Panc1 (cell line): ENCODE measurements around the gene TRH. TPM values are rescaled to one million over a fixed set of nuclear protein-coding genes. Genes with fewer than 3 reads are reported as not detected.

Experiments used
- ATAC-seq: fragments of 200-7000 bp; cut with Tn5 transposase; 2 replicates; pipeline ENCODE4 v1.9.1; 2020; ENCODE audit warnings: mild to moderate bottlenecking, moderate library complexity
- BruUV-seq: library from RNA; stranded (reverse); fragments of 400-500 nt; replicated peaks from 2 replicates; lab custom pipeline; 2021; lab: Mats Ljungman, UMichigan
- CTCF ChIA-PET: fragments of 300-600 bp; sonication (Branson Sonifier 250); formaldehyde crosslinking; loops from one replicate; lab custom pipeline; 2022; ENCODE audit warnings: antibody characterized with exemption; lab: Charles Lee
- POLR2A ChIA-PET: fragments of 300-600 bp; sonication (Branson Sonifier 250); formaldehyde crosslinking; loops from one replicate; lab custom pipeline; 2022; ENCODE audit warnings: antibody characterized with exemption; lab: Charles Lee
- DNase-seq: peaks from one replicate; pipeline ENCODE4 v3.0.0-alpha.2; 2010; ENCODE audit warnings: low read depth, low spot score
- H3K27ac ChIP-seq: 2 replicates; pipeline ENCODE4 v1.5.1; 2011; ENCODE audit warnings: mild to moderate bottlenecking, low read length, inconsistent platforms
- H3K27me3 ChIP-seq: fragments of 200-500 bp; sonication (Bioruptor generic); 2 replicates; pipeline ENCODE4 v1.6.0; 2014; ENCODE audit warnings: low read length, inconsistent platforms; ENCODE audit not compliant: control insufficient read depth, insufficient read depth
- H3K36me3 ChIP-seq: fragments of 200-500 bp; sonication (Bioruptor generic); 2 replicates; pipeline ENCODE4 v1.5.1; 2014; ENCODE audit warnings: inconsistent platforms, mild to moderate bottlenecking, low read length, moderate library complexity; ENCODE audit not compliant: control insufficient read depth, insufficient read depth
- H3K4me1 ChIP-seq: 2 replicates; pipeline ENCODE4 v1.5.1; 2011; ENCODE audit warnings: inconsistent platforms, mild to moderate bottlenecking, low read length, moderate library complexity; ENCODE audit not compliant: control insufficient read depth, insufficient read depth
- H3K4me3 ChIP-seq, 2 experiments: 2 replicates each; pipeline ENCODE4 v1.5.1; 2011 to 2012; ENCODE audit warnings: low read depth in 2 of 2, low read length in 2 of 2, mild to moderate bottlenecking in 2 of 2, inconsistent platforms in 1 of 2, moderate library complexity in 1 of 2
- H3K9me3 ChIP-seq: fragments of 200-500 bp; sonication (Bioruptor generic); 2 replicates; pipeline ENCODE4 v1.5.1; 2014; ENCODE audit warnings: low read depth, mild to moderate bottlenecking, inconsistent platforms, low read length, moderate library complexity; ENCODE audit not compliant: control insufficient read depth, insufficient read depth
- POLR2AphosphoS5 ChIP-seq: IDR thresholded peaks from 2 replicates; pipeline ENCODE4 v1.6.1; 2012; ENCODE audit warnings: mild to moderate bottlenecking, low read depth, low read length, moderate library complexity
- REST ChIP-seq, 2 experiments: IDR thresholded peaks; 2 replicates each; pipeline ENCODE4 v1.6.1; 2011 to 2012; ENCODE audit warnings: low read depth in 2 of 2, control low read depth in 1 of 2, low read length in 1 of 2, mild to moderate bottlenecking in 1 of 2, moderate library complexity in 1 of 2; ENCODE audit not compliant: insufficient read depth in 1 of 2
- SIN3A ChIP-seq: IDR thresholded peaks from 2 replicates; pipeline ENCODE4 v1.6.1; 2012; ENCODE audit warnings: low read depth, mild to moderate bottlenecking, low read length, moderate library complexity, borderline replicate concordance; ENCODE audit not compliant: insufficient read depth
- TCF7L2 ChIP-seq: IDR thresholded peaks from 2 replicates; pipeline ENCODE4 v1.6.1; 2011; ENCODE audit warnings: mild to moderate bottlenecking, low read depth, low read length, inconsistent platforms
- in situ Hi-C: cut with HindIII; loops from 2 replicates; pipeline ENCODE4 v1.10.0; 2016; ENCODE audit warnings: low sequenced_read_pairs, low pct_unique_long_range_greater_than_20kb
- intact Hi-C: fragments of 100-400 bp; cut with micrococcal nuclease; formaldehyde crosslinking; loops from one replicate; pipeline ENCODE4 v1.10.0; 2022; ENCODE audit not compliant: unreplicated experiment
- total RNA-seq: library from RNA; stranded (reverse); gene quantifications from one replicate; pipeline ENCODE4 v1.2.1, GENCODE V29; 2021; ENCODE audit not compliant: unreplicated experiment
- TF ChIP-seq, protein P1 (sequence below): fragments of 450-650 bp; IDR thresholded peaks from 2 replicates; pipeline ENCODE4 v1.5.1; 2017; ENCODE audit warnings: mild to moderate bottlenecking

The TRH gene
- total RNA-seq, 1 experiment from 2014 or later: not detected

- ChIA-PET POLR2A (interaction anchor here (0.7 kb wide), 1 partner anchor 123 kb away, joined by 5 read pairs; no protein-coding TSS in a partner anchor), CTCF (no interaction called here)
- Histone ChIP-seq H3K9me3 (no peaks in the 10 kb centered on the region), H3K4me3 (no peak overlapping the region), H3K27ac (no peak overlapping the region), H3K27me3 (peaks cover 4% of the 10 kb centered on the region; the same call in 1 of the 2 replicates), H3K4me1 (no peaks in the 10 kb centered on the region), H3K36me3 (no peaks in the 10 kb centered on the region)
- intact Hi-C loops: no loop called here
- BruUV-seq: no TSS peak
- DNase-seq (no peak), ATAC-seq (no peak)
- in situ Hi-C loops: no loop called here
- no peak for TF ChIP-seq SIN3A
- TF ChIP-seq, protein P1, sequence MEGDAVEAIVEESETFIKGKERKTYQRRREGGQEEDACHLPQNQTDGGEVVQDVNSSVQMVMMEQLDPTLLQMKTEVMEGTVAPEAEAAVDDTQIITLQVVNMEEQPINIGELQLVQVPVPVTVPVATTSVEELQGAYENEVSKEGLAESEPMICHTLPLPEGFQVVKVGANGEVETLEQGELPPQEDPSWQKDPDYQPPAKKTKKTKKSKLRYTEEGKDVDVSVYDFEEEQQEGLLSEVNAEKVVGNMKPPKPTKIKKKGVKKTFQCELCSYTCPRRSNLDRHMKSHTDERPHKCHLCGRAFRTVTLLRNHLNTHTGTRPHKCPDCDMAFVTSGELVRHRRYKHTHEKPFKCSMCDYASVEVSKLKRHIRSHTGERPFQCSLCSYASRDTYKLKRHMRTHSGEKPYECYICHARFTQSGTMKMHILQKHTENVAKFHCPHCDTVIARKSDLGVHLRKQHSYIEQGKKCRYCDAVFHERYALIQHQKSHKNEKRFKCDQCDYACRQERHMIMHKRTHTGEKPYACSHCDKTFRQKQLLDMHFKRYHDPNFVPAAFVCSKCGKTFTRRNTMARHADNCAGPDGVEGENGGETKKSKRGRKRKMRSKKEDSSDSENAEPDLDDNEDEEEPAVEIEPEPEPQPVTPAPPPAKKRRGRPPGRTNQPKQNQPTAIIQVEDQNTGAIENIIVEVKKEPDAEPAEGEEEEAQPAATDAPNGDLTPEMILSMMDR: no peak
- no peak for TF ChIP-seq POLR2AphosphoS5
- TF ChIP-seq TCF7L2: no peak
- no peak for TF ChIP-seq REST (IDR thresholded peaks at IDR 0.05; ENCODE audit: insufficient read depth in 1 of 2, low read depth in 2 of 2, low read length in 1 of 2)
Observed at GRCh38 chr3:129966876-129967275, 7.6 kb upstream of the TRH start.

- in situ Hi-C loops: no loop called here
- CTCF ChIA-PET: no interaction called here
- Histone ChIP-seq H3K4me3 (no peak overlapping the region), H3K9me3 (no peaks in the 10 kb centered on the region), H3K4me1 (no peaks in the 10 kb centered on the region), H3K27ac (no peak overlapping the region), H3K36me3 (no peaks in the 10 kb centered on the region), H3K27me3 (peaks cover 4% of the 10 kb centered on the region; the same call in 1 of the 2 replicates)
- POLR2A ChIA-PET: no interaction called here
- TF ChIP-seq POLR2AphosphoS5: no peak
- no peak for TF ChIP-seq REST (IDR thresholded peaks at IDR 0.05; ENCODE audit: insufficient read depth in 1 of 2, low read depth in 2 of 2, low read length in 1 of 2)
- no peak for TF ChIP-seq TCF7L2
- no peak for TF ChIP-seq SIN3A
- TF ChIP-seq, protein P1: no peak
- no TSS peak for BruUV-seq
- intact Hi-C loops: no loop called here
- DNase-seq (no peak), ATAC-seq (no peak)
Observed at GRCh38 chr3:129967761-129968160, 6.8 kb upstream of the TRH start.
